ENCODE data around the gene PNLDC1.
A peak's percentile ranks its signal among the peaks of the same experiment; 100 is the strongest.

The PNLDC1 gene, protein sequence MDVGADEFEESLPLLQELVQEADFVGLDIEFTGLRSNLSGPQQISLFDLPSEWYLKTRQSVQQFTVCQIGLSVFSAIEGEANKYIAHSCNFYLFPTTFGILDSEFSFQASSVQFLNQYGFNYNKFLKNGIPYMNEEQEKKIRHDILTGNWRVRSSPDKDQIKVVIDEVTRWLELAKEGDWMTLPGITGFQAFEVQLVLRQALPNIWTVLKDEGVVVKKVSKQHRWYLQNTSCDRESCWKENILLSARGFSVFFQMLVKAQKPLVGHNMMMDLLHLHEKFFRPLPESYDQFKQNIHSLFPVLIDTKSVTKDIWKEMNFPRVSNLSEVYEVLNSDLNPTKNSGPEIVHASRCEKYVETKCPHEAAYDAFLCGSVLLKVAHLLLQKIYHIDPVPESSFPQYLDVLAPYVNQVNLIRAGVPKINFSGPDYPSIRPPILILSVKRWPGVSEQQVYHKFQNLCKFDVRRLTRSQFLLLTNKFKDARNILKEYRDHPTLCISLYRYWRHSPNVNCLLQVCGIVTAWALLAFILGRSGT

DNA sequence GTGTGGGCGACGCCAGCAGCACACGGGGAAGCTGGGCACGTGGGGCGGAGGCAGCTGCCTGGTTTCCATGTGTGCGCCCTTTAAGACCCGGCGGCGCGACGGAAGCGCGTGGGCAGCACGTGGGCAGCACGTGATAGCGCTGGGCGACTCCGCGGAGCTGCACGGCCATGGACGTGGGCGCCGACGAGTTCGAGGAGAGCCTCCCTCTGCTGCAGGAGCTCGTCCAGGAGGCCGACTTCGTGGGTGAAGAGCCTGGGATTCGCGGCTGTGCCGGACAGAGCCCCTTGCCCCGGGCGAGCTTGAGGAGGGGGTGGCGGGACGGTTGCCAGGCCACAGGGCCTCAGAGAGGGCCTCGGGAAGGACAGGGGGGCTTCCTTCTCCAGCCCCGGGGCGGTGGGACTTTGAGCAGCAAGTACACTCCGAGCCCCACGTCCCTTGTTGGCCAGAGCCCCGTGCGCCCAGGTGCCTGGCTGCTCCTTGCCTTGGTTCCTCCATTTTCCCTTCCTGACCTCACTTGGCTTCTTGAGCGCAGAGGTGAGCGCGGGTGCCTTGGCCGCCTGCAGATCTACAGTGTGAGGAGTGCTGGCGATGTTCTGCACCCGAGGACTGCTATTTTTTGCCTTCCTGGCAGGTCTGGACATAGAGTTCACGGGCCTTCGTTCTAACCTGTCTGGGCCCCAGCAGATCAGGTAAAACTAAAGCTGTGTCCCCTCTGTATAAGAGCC lies at the start of gene PNLDC1:
PNLDC1 (plus strand) TSS at position 136 of the 725 bp plus-strand sequence; CDS start at position 168, 32 bp downstream.
- DNase-seq (ENCODE audit: low read depth), result no peak

GRCh38 chr6:159751448-159751847 lies 48.6 kb upstream of the PNLDC1 start:
- no peak for DNase-seq (ENCODE audit: low read depth)

GRCh38 chr6:159753081-159753872 lies 46.8 kb upstream of the PNLDC1 start:
- no peak for DNase-seq (ENCODE audit: low read depth)

DNA sequence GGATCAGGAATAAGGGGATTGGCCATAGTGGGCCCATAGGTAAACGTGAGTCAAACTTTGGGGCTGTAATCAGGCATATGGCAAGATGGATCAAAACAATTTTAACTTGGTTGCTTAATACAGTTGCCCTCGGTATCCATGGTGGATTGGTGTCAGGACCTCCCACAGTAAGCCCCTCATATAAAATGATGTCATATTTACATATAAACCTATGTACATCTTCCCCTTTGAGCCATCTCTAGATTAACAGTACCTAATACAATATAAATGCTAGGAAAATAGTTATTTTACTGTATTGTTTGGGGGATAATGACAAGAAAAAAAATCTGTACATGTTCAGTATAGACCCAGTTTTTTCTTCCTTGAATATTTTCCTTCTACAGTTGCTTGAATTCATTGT lies 45.7 kb upstream of the PNLDC1 start:
- no peak for DNase-seq (ENCODE audit: low read depth)

DNA sequence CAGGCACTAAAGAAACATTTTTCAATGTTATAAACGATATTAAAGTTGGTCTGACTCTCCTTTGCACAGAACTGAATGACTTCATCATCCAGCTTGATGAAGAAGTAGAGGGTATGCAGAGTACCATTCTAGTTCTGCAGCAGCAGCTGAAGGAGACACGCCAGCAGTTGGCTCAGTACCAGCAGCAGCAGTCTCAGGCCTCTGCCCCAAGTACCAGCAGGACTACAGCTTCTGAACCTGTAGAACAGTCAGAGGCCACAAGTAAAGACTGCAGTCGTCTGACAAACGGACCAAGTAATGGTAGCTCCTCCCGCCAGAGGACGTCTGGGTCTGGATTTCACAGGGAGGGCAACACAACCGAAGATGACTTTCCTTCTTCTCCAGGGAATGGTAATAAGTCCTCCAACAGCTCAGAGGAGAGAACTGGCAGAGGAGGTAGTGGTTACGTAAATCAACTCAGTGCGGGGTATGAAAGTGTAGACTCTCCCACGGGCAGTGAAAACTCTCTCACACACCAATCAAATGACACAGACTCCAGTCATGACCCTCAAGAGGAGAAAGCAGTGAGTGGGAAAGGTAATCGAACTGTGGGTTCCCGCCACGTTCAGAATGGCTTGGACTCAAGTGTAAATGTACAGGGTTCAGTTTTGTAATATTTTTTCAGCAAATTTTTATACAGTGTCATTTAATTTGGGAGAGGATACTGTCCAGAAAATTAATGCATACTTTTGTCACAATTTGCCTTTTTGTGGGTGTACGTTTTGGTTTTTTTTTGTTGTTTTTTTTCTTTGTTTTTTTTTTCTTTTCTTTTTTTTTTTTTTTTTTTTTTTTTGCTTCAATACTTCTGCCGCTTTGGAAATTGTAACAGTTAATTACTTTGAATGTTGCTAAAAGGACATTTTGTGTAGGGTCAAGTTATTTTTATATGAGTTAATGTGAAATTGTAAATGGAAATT lies 44.8 kb upstream of the PNLDC1 start:
- no peak for DNase-seq (ENCODE audit: low read depth)

DNA sequence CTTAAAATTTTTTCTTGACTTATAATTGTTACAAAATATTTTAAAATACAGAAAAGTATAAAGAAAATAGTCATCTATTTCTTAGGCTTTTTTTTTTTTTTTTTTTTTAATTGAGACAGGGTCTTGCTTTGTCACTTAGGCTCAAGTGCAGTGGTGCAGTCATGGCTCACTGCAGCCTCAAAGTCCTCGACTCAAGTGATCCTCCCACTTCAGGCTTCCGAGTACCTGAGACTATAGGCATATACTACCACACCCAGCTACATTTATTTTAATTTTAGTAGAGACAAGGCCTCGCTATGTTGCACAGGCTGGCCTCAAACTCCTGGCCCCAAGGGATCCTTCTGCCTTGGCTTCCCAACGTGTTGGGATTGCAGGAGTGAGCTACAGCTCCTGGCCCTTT lies 43.6 kb upstream of the PNLDC1 start:
- no peak for DNase-seq (ENCODE audit: low read depth)

DNA sequence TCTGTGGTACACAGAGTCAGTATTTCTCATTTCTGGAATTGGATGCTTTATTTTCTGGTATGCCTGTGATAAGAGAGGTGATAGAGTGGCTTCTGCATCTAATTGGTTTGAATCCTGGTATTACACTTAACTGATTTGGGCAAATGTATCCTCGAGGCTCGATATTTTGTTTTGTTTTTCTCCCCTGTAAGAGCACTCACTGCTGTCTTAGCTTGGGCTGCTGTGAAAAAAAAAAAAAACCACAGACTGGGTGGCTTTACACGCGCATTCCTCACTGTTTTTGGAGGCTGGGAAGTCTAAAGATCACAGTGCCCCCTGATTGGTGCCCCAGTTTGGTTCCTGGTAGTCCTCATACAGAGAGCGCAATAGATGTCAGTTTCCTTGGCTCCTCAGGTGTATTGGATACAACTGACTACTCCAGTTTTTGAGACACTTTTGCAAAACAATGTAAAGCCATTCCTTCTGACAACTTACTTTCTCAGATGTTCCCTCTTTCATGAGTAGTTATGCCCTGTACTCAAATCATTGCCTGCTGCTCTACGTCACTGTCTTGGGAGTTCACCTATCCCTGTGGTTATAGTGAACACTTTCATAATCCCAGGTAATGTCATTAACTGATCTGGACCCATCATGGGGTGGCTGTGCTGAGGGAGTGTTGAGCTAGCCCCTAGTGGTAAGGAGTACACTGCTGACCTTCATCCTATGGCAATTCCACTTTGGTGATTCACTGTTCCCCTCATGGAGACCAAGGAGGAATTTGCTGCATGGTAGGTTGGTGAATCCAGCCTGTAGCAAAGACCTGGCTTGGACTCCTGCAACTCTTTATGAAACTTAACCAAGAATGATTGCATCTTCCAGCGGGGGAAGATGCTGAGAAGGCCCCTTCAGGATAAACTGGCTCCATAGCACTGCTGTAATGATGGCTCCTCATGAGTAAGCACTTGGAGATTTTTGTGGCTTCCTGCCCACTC lies 41.8 kb upstream of the PNLDC1 start:
- no peak for DNase-seq (ENCODE audit: low read depth)

DNA sequence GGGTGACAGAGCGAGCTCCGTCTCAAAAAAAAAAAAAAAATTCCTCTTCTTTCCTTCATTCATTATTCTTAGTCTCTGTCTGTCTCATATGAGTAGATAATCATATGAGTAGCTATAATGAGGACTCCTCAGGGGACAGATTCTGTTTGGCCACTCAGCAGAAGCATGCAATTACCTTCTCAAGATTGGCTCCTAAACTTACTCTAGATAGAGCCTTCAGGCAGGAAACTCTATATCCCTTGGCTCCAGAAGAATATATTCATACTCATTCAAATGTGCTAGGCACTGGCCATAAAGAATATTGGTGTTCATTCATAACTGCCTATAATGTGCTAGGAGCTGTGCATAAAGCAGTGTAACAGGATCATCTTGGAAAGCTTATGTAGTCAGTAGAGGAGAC lies 40.4 kb upstream of the PNLDC1 start:
- DNase-seq (ENCODE audit: low read depth), result no peak

- DNase-seq (ENCODE audit: low read depth), result no peak
Observed at GRCh38 chr6:159760602-159761057, 39.4 kb upstream of the PNLDC1 start.

- DNase-seq (ENCODE audit: low read depth), result no peak
Observed at GRCh38 chr6:159761129-159761872, 38.8 kb upstream of the PNLDC1 start.

GRCh38 chr6:159761873-159762680 lies 38.0 kb upstream of the PNLDC1 start, which contains the start of gene ACAT2:
ACAT2 (plus strand) TSS chr6:159762045; CDS start chr6:159762088, 43 bp downstream.
- DNase-seq (ENCODE audit: low read depth), result peak; percentile 85

GRCh38 chr6:159762681-159763293 lies 37.3 kb upstream of the PNLDC1 start:
- DNase-seq (ENCODE audit: low read depth), result no peak

DNA sequence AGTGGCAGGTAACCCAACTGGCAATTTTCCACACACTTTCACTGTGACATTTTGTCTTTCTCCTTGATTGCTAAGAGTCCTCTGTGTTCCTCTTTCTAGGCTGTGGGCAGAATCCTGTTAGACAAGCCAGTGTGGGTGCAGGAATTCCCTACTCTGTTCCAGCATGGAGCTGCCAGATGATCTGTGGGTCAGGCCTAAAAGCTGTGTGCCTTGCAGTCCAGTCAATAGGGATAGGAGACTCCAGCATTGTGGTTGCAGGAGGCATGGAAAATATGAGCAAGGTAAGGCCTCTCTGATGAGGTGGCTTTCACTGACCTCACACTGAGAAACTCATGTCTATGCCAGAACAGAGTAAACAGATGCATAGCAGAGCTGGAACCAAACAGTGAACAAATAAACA lies 33.2 kb upstream of the PNLDC1 start:
- DNase-seq (ENCODE audit: low read depth), result no peak

DNA sequence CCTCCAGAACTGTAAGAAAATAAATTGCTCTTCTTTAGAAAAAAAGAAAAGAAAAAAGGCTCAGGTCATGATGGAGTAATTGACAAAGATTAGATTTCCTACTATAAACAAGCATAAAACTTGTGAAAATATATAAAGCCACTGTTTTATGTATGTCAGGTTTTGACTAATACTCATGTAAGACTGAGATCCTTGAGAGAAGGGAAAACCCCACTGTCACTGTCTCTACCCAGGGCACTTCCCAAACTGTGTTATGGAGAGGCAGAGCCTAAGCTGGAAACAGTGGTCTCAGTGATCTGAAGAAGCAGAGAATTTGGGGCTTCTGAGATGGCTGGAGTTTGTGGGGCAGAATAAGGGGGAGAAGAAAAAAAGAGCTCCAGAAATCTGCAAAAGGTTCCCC lies 30.6 kb upstream of the PNLDC1 start:
- DNase-seq (ENCODE audit: low read depth), result no peak

DNA sequence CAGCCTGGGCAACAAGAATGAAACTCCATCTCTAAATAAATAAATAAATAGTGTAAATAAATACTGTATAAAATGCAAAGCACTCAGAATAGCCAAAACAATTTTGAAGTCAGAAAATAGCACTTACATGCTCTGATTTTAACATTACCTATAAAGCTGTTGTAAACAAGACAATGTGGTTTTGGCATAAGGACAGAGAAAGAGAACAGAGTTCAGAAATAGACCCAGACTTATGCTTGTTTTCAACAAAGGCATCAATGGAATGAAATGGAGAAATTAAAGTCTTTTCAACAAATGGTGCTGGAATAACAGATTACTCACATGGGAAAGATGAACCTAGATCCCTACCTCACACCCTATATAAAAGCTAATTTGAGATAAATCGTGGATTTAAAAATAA lies 27.9 kb upstream of the PNLDC1 start:
- DNase-seq (ENCODE audit: low read depth), result no peak

GRCh38 chr6:159777240-159777904 lies 22.7 kb upstream of the PNLDC1 start:
- no peak for DNase-seq (ENCODE audit: low read depth)

DNA sequence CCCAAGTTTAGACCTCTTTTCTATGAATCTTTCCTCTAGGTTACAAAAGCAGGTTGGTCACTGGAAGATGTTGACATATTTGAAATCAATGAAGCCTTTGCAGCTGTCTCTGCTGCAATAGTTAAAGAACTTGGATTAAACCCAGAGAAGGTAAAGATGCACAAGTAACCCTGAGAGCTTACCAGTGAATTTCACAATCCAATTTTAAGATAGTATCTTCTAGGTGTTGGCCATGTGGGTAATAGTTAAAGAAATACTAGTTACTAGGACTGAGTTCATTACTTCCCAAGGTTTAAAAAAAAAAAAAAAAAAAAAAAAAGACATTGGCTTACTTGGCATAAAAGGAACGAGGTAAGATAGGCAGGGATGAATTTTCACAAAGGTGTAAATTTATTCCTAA lies 21.9 kb upstream of the PNLDC1 start:
- no peak for DNase-seq (ENCODE audit: low read depth)

Measured in activated T-helper 1 cell treated with Interleukin-2 at 50 U/mL for 16 hours (primary cell).